ENCODE data around the gene ZC3H10.
"Not testable (repeated sequence)": the region's sequence is repeated elsewhere in the genome, so short reads cannot be mapped to it uniquely, and the experiment has no call there.

ZC3H10 gene

DNA sequence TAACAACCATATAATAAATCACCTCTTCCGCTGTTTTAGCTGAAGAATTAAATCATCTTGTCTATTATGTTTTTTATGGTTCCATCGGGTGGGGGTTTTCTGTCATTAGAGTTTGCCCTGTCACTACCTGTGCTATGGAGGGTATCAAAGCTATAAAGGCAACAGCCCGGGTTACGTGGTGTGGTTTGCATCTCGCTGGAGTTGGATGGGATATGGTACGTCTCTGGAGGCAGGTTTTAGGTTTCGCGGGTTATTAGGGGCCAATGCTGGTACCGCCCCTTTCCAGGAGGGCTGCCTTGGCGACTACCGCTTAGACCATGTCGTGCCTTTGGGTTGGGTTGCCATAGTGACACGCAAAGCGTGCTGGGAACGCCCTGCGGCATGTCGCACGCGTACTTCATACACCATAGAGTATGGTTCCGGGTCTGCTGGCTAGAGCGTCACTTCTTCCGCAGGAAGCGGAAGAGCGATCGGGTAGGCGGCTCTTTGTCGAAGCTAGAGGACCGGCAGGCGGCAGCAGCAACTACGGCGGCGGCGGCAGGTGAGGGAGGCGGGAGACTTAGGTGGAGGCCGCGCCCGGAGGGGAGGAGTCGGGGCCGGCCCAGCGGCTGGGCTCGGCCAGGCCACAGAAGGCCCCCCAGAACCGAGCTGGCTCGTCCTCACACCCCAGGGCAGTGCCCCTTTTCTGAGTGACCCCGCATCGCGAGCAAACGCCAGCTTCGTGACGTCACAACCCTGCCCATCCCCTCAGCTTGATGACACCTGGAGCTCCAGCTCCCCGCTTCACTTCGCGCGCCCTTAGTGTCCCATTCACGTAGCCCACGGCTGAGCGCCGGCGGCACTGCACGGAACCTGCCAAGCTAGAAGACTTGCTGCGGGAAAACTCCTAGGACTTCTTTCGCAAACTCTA, at the start of gene ZC3H10:
Gene ZC3H10, plus strand, starts transcription at position 489 of the 910 bp plus-strand sequence. CDS start 2,297 bp downstream, outside the sequence.
- TF ChIP-seq POLR2A (IDR thresholded peaks at IDR 0.05; ENCODE audit: extremely low read depth, insufficient read length): peak; percentile 98
- TF ChIP-seq MYC (IDR thresholded peaks at IDR 0.05; ENCODE audit: low read depth, low read length): peak; percentile 98
- TF ChIP-seq, protein P1, sequence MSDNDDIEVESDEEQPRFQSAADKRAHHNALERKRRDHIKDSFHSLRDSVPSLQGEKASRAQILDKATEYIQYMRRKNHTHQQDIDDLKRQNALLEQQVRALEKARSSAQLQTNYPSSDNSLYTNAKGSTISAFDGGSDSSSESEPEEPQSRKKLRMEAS (IDR thresholded peaks at IDR 0.05; ENCODE audit: low read depth, low read length): peak; percentile 94
- no peak for TF ChIP-seq CTCF (IDR thresholded peaks at IDR 0.05; ENCODE audit: low read depth, low read length)
- H3K4me3 ChIP-seq (ENCODE audit: low read depth, low read length): peak within 1 kb of the TSS; percentile 86
- peak; percentile 100 for DNase-seq (ENCODE audit: low read depth)

- TF ChIP-seq, protein P1 (IDR thresholded peaks at IDR 0.05; ENCODE audit: low read depth, low read length): no peak
- H3K4me3 ChIP-seq (ENCODE audit: low read depth, low read length): no peak overlapping the region
- DNase-seq (ENCODE audit: low read depth): no peak
Observed at GRCh38 chr12:56071648-56072047, 46.4 kb upstream of the ZC3H10 start.

- no peak overlapping the region for H3K4me3 ChIP-seq (ENCODE audit: low read depth, low read length)
- no peak for DNase-seq (ENCODE audit: low read depth)
- TF ChIP-seq POLR2A (IDR thresholded peaks at IDR 0.05; ENCODE audit: extremely low read depth, insufficient read length) (no peak), CTCF (IDR thresholded peaks at IDR 0.05; ENCODE audit: low read depth, low read length) (no peak), MYC (IDR thresholded peaks at IDR 0.05; ENCODE audit: low read depth, low read length) (no peak)
- TF ChIP-seq, protein P1 (IDR thresholded peaks at IDR 0.05; ENCODE audit: low read depth, low read length): no peak
Observed at GRCh38 chr12:56074396-56074795, 43.7 kb upstream of the ZC3H10 start.

GRCh38 chr12:56077966-56078365, 40.1 kb upstream of the ZC3H10 start:
- H3K4me3 ChIP-seq (ENCODE audit: low read depth, low read length); DNase-seq (ENCODE audit: low read depth): not testable (repeated sequence)

- DNase-seq (ENCODE audit: low read depth): no peak
- TF ChIP-seq MYC (IDR thresholded peaks at IDR 0.05; ENCODE audit: low read depth, low read length) (no peak), CTCF (IDR thresholded peaks at IDR 0.05; ENCODE audit: low read depth, low read length) (no peak), POLR2A (IDR thresholded peaks at IDR 0.05; ENCODE audit: extremely low read depth, insufficient read length) (no peak)
- TF ChIP-seq, protein P1 (IDR thresholded peaks at IDR 0.05; ENCODE audit: low read depth, low read length): no peak
- H3K4me3 ChIP-seq (ENCODE audit: low read depth, low read length): no peak overlapping the region
Observed at GRCh38 chr12:56078427-56078826, 39.6 kb upstream of the ZC3H10 start.

- peak overlapping the region; percentile 57 for H3K4me3 ChIP-seq (ENCODE audit: low read depth, low read length)
- TF ChIP-seq MYC (IDR thresholded peaks at IDR 0.05; ENCODE audit: low read depth, low read length) (no peak), CTCF (IDR thresholded peaks at IDR 0.05; ENCODE audit: low read depth, low read length) (peak; percentile 78)
Observed at GRCh38 chr12:56078931-56079722, 38.9 kb upstream of the ZC3H10 start.

More at GRCh38 chr12:56078931-56079722, 38.9 kb upstream of the ZC3H10 start:
- DNase-seq (ENCODE audit: low read depth): peak; percentile 86

Data from NB4 (cell line).